ENCODE data around the gene USP17L10.
"Not testable (repeated sequence)": the region's sequence is repeated elsewhere in the genome, so short reads cannot be mapped to it uniquely, and the experiment has no call there.

The USP17L10 gene

DNA sequence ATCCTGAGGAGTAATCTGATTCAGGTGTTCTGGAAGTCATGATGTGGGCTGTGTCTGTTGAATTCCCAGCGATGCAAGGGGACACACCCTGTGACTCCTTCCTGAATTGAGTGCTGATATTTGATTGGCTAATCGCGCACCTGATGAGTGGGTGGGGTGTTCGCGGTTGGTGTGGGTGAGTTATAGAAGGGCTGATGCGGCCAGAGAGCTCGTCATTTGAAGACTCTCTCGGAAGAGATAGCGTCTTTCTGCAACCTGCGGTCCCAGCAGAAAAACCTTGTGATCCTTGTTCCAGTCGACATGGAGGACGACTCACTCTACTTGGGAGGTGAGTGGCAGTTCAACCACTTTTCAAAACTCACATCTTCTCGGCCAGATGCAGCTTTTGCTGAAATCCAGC lies at the start of gene USP17L10:
Gene USP17L10 (plus strand): TSS at position 301 of the 400 bp plus-strand sequence. CDS start 0 bp downstream, at position 301.
- DNase-seq = not testable (repeated sequence)

DNA sequence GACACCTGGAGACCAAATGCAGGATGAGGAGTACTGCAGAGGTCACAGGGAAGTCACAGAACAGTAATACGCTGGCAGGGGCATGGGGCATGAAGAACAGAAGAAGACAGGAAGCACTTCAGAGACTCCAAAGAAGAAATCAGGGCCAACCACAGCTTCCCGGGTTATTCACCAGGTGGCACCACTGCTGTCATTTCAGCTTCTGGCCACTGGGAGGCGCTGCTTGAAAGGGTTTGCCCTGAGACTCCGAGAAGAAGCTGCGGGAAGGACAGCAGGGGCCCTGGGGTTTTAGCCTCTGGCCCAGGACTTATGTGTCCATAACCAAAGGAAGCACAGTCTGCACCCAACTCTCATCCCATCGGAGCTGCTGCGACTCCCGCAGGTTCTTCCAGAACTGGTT lies 44.5 kb upstream of the USP17L10 start:
- DNase-seq = not testable (repeated sequence)

- not testable (repeated sequence) for DNase-seq
Measured at GRCh38 chr4:9169791-9170459, 40.5 kb upstream of the USP17L10 start, which contains the start of gene FAM90A26. TSS of gene FAM90A26 (plus strand) at chr4:9170409. CDS start at chr4:9173173, 2,764 bp downstream.

- not testable (repeated sequence) for DNase-seq
Measured at GRCh38 chr4:9214701-9215100, 4.2 kb downstream of the USP17L10 start.

DNA sequence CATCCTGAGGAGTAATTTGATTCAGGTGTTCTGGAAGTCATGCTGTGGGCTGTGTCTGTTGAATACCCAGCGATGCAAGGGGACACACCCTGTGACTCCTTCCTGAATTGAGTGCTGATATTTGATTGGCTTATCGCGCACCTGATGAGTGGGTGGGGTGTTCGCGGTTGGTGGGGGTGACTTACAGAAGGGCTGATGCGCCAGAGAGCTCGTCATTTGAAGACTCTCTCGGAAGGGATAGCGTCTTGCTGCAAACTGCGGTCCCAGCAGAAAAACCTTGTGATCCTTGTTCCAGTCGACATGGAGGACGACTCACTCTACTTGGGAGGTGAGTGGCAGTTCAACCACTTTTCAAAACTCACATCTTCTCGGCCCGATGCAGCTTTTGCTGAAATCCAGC lies 4.6 kb downstream of the USP17L10 start, which contains the start of gene USP17L11:
Gene USP17L11 (plus strand): TSS at position 301 of the 400 bp plus-strand sequence. CDS start 0 bp downstream, at position 301.
- not testable (repeated sequence) for DNase-seq

- not testable (repeated sequence) for DNase-seq
Measured at GRCh38 chr4:9219852-9220251, 9.4 kb downstream of the USP17L10 start, which contains the start of gene USP17L12. TSS of gene USP17L12 (plus strand) at chr4:9220152. CDS start at chr4:9220152, 0 bp downstream.

DNA sequence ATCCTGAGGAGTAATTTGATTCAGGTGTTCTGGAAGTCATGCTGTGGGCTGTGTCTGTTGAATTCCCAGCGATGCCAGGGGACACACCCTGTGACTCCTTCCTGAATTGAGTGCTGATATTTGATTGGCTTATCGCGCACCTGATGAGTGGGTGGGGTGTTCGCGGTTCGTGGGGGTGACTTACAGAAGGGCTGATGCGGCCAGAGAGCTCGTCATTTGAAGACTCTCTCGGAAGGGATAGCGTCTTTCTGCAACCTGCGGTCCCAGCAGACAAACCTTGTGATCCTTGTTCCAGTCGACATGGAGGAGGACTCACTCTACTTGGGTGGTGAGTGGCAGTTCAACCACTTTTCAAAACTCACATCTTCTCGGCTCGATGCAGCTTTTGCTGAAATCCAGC lies 14.1 kb downstream of the USP17L10 start, which contains the start of gene USP17L13:
Gene USP17L13 (plus strand): TSS at position 301 of the 400 bp plus-strand sequence. CDS start 0 bp downstream, at position 301.
- not testable (repeated sequence) for DNase-seq

DNA sequence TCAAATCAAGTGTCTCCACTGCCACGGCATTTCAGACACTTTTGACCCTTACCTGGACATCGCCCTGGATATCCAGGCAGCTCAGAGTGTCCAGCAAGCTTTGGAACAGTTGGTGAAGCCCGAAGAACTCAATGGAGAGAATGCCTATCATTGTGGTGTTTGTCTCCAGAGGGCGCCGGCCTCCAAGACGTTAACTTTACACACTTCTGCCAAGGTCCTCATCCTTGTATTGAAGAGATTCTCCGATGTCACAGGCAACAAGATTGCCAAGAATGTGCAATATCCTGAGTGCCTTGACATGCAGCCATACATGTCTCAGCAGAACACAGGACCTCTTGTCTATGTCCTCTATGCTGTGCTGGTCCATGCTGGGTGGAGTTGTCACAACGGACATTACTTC lies 19.8 kb downstream of the USP17L10 start:
- not testable (repeated sequence) for DNase-seq

- not testable (repeated sequence) for DNase-seq
Measured at GRCh38 chr4:9234085-9234484, 23.6 kb downstream of the USP17L10 start, which contains the start of gene USP17L15. TSS of gene USP17L15 (plus strand) at chr4:9234385. CDS start at chr4:9234385, 0 bp downstream.

DNA sequence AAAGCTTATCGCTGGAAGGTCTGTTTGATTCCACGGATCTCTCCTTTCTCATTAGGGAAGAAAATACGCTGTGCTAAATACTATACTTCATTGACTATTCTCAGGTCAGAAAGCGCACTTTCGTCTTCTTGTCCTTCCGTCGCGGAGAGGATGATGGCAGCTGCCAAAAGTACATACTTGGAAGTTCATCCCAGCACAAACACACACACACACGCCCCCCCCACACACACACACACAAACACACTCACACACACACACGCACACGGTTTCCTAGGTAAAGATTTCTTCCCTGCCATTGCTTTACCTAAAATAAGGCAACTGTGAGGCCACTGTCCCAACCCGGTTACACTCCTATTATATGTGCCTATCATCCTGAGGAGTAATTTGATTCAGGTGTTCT lies 28.0 kb downstream of the USP17L10 start:
- not testable (repeated sequence) for DNase-seq

- DNase-seq = not testable (repeated sequence)
Measured at GRCh38 chr4:9243579-9243978, 33.1 kb downstream of the USP17L10 start, which contains the start of gene USP17L17. TSS of gene USP17L17 (plus strand) at chr4:9243879. CDS start at chr4:9243879, 0 bp downstream.

DNA sequence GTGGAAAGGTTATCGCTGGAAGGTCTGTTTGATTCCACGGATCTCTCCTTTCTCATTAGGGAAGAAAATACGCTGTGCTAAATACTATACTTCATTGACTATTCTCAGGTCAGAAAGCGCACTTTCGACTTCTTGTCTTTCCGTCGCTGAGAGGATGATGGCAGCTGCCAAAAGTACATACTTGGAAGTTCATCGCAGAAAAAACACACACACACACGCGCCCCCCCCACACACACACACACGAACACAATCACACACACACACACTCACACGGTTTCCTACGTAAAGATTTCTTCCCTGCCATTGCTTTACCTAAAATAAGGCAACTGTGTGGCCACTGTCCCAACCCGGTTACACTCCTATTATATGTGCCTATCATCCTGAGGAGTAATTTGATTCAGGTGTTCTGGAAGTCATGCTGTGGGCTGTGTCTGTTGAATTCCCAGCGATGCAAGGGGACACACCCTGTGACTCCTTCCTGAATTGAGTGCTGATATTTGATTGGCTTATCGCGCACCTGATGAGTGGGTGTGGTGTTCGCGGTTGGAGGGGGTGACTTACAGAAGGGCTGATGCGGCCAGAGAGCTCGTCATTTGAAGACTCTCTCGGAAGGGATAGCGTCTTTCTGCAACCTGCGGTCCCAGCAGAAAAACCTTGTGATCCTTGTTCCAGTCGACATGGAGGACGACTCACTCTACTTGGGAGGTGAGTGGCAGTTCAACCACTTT lies 37.7 kb downstream of the USP17L10 start, which contains the start of gene USP17L18:
Gene USP17L18 (plus strand): TSS at position 678 of the 728 bp plus-strand sequence. CDS start 0 bp downstream, at position 678.
- not testable (repeated sequence) for DNase-seq

GRCh38 chr4:9253078-9253477 lies 42.6 kb downstream of the USP17L10 start, which contains the start of gene USP17L19:
TSS of gene USP17L19 (plus strand) at chr4:9253378. CDS start at chr4:9253378, 0 bp downstream.
- not testable (repeated sequence) for DNase-seq

GRCh38 chr4:9257824-9258223 lies 47.4 kb downstream of the USP17L10 start, which contains the start of gene USP17L20:
TSS of gene USP17L20 (plus strand) at chr4:9258124. CDS start at chr4:9258124, 0 bp downstream.
- not testable (repeated sequence) for DNase-seq
